Stimulated activated CD8-positive, alpha-beta memory T cell treated with anti-CD3 and anti-CD28 coated beads, Interleukin-7, amount 100 ng/mL, for 4 hours (primary cell): ENCODE data around the gene CRABP1.

ENCODE experiments used
- DNase-seq, 2 donors: peaks; one replicate each; pipeline ENCODE4 v3.0.0-alpha.2; 2020; ENCODE audit warnings: low read depth in 2 of 2

The CRABP1 gene

GRCh38 chr15:78347586-78348543 is 7.7 kb downstream of the CRABP1 start:
- DNase-seq: no peak

- no peak for DNase-seq
Measured at GRCh38 chr15:78350058-78350457, 9.9 kb downstream of the CRABP1 start.

GRCh38 chr15:78351539-78351938 is 11.4 kb downstream of the CRABP1 start:
- DNase-seq: no peak

- DNase-seq: no peak
Measured at GRCh38 chr15:78353093-78353492, 12.9 kb downstream of the CRABP1 start.

DNA sequence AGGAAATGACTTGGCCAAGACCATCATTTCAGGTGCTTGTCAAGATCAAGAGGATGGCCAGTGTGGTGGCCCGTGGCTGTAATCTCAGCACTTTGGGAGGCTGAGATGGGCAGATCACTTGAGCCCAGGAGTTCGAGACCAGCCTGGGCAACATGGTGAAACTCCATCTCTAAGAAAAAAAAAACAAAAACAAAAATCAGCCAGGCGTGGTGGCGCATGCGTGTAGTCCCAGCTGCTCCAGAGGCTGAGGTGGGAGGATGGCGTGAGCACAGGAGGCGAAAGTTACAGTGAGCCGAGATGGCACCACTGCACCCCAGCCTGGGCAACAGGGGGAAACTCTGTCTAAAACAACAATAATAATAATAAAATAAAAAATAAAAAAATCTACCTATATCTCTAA is 15.0 kb downstream of the CRABP1 start:
- no peak for DNase-seq

- no peak for DNase-seq
Measured at GRCh38 chr15:78358102-78358870, 18.1 kb downstream of the CRABP1 start.

DNA sequence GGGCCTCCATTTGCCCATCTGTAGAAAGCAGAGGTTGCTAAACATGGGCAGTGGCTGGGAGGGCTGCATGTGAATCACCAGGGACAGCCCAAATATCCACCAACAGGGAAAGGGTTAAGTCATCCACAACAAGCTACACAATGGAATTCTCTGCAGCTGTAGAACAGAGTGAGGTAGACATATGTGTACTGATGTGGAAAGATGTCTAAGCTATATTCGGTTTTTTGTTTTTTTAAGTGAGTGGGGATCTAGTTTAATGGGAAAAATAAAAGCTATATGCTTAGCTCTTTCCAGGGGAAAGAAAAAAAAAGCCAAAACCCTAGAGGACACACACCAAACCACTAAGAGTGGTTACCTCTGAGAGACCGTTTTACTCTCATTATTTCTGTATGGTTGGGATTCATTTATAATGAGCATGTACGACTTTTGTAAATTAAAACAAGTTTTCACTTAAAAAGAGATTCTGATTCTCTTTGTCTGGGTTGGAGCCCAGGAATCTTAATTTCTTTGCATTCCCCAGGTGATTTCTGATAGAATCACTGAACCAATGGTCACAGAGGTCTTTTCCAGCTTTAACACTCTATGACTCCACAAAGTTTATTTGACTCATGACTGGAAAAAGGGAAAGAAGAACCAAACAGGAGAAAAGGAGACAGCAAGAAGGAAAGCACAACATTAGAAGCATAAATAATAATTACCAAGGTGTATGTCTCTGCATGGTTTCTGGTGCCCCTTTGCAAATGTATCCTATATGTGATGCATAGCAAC is 19.1 kb downstream of the CRABP1 start:
- DNase-seq: no peak

GRCh38 chr15:78360367-78360801 is 20.2 kb downstream of the CRABP1 start:
- no peak for DNase-seq

DNA sequence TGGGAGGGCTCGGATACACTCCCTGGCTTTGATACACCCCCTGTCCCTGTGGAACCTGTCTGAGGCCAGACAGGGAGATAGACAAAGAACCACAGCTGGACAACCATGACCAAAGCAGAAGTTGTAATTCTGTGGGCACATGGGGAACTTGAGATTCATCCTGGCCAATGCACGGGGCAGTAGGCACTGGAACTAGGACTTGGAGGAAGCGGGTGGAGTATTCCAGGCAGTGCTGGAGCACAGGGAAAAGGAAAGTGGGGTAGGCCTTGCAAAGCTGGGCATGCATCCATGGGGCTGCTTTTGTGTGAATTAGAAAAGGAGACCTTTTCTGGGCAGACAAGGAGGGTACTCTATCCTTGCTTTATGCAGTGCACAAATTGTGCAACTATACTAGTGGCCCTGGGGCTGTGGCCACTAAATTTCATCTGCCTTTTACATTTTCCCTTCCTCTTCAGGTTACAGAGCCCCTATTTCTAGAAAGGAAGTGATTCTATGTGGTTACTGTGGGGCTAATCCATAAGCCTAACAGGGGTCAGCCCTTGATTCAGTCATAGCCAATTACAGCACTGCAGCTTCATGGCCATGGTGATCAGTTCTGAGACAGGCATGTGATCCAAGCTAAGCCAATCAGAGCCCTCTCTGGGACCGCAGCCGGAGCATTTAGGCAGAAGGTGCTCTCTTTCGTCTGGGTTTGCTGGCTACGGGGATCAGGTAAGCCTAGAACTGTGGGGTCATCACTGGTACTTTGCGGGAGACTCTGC is 21.0 kb downstream of the CRABP1 start:
- no peak for DNase-seq

- DNase-seq: no peak
Measured at GRCh38 chr15:78361771-78362506, 21.8 kb downstream of the CRABP1 start.

DNA sequence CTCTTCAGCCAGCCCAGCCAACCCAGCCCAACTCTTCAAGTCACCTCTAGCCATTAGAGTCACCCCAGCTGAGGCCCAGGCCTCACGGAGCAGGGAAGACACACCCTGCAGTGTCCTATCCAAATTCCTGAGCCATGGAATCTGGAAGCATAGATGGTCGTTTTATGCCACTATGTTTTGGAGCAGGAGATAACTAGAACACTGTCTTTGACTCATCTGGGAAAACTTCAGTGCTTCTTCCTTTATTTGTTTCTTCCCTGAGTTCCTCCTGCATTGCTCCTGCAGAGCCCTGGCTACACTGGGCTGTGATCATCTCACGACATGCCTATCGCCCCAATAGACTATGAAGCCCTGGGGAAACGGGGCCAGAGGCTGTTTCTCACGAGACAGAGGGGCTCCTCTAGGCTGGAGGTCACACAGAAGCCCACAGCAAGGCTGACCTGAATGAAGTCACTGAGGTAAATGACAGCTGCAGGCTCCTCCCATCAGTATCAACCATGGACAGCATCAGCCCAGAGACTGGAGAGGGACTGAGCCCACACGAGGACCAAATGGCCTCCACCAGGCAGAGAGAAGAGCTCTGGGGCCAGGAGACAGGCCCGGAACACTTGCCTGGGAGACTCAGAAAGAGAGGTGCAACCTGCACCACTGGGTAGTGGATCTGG is 22.7 kb downstream of the CRABP1 start:
- DNase-seq: no peak

DNA sequence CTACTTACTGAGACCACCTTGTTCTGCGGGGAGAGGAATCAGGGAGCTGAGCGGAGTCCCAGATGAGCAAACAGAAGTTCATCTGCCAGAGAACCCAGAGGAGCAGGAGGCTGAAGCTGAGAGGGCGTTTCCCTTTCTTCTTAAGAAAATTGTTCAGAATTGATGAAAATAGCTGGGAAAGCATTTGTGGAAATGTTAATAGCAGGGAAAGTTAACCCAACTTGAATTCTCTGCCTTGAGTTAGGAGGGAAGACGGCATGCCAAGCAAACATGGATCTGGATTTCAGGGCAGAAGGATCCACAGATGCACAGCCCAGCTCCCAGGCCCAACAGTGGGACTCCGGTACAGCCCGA is 23.2 kb downstream of the CRABP1 start:
- DNase-seq: no peak

- no peak for DNase-seq
Measured at GRCh38 chr15:78364233-78364632, 24.1 kb downstream of the CRABP1 start.

DNA sequence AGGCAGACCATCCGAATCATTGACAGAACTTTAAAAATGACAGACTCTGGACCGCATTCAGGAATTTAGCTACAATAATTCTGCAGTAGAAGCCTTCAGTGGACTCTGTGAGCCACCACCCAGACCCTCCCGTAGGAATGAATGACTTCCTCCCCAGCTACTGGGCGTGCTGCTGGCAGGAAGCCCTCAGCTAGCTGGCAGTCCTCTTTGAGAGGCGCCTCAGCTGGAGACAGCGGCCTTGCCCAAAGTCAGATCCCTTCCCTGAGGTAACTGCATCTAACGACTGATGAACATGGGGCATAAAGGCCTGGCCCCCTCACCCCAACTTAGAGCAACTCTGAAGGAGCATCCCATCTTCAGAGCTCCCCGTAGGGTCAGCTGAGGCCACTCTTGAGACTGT is 25.8 kb downstream of the CRABP1 start:
- DNase-seq: no peak

GRCh38 chr15:78366342-78366741 is 26.2 kb downstream of the CRABP1 start:
- no peak for DNase-seq

DNA sequence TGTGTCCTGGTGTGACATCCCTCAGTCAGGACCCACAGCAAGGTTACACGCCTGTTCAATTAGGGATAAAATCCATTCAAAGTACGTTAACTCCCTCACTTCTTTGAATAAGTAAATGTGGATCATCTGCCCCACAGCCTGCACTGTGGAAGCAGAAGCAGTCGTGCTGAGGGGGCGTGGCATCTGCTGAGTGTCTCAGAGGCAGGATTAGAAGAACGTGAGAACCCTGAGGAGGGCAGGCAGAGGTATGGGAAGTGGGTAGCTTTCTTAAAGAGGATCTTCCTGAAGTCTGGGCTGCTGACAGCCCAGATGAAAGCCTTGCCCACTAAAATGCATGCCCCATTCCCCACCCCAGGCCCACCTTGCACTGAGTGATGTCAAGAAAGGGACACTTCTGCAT is 28.5 kb downstream of the CRABP1 start:
- DNase-seq: no peak

- DNase-seq: no peak
Measured at GRCh38 chr15:78369161-78369560, 29.0 kb downstream of the CRABP1 start.

DNA sequence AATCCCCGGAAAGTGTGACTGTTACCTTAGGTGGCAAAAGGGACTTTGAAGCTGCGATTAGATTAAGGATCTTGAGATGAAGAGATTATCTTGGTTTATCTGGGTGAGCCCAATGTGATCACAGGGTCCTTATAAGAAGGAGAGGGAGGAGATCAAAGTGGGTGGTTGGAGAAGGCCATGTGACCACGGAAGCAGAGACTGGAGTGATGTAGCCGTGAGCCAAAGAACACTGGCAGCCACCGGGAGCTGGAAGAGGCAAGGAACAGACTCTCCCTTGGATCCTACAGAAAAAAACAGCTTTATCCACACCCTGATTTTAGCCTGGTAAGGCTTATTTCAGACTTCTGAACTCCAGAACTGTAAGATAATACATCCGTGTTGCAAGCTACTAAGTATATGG is 29.9 kb downstream of the CRABP1 start:
- DNase-seq: no peak

- DNase-seq: no peak
Measured at GRCh38 chr15:78372880-78373279, 32.7 kb downstream of the CRABP1 start.
